T-helper 17 cell (primary cell): ENCODE measurements around the gene SLC2A3. TPM values are rescaled to one million over a fixed set of nuclear protein-coding genes. Genes with fewer than 3 reads are reported as not detected.
A peak's percentile ranks its signal among the peaks of the same experiment; 100 is the strongest.
"Not testable (repeated sequence)": the region's sequence is repeated elsewhere in the genome, so short reads cannot be mapped to it uniquely, and the experiment has no call there.

Experiments used
- ATAC-seq: fragments of 150-1000 bp; cut with Tn5 transposase; 2 replicates; pipeline ENCODE4 v1.10.0; 2021; ENCODE audit warnings: mild to moderate bottlenecking, moderate library complexity
- DNase-seq, 3 donors: peaks; one replicate each; pipeline versions ENCODE4 v3.0.0 to v3.0.0-alpha.2; 2020 to 2021
- H3K9me3 ChIP-seq: one replicate; pipeline ENCODE4 v1.7.0; 2013; ENCODE audit warnings: low read length, mild to moderate bottlenecking; ENCODE audit not compliant: control insufficient read depth, poor library complexity, severe bottlenecking
- H3K27ac Mint-ChIP-seq: one replicate; pipeline ENCODE4 v1.8.0; 2022; ENCODE audit warnings: mild to moderate bottlenecking, moderate library complexity, mixed read lengths
- H3K27me3 Mint-ChIP-seq: one replicate; pipeline ENCODE4 v1.8.0; 2022; ENCODE audit warnings: mixed read lengths
- H3K36me3 Mint-ChIP-seq: one replicate; pipeline ENCODE4 v1.8.0; 2022; ENCODE audit warnings: low read depth, mixed read lengths
- H3K4me1 Mint-ChIP-seq: one replicate; pipeline ENCODE4 v1.8.0; 2022; ENCODE audit warnings: mild to moderate bottlenecking, mixed read lengths
- H3K4me3 Mint-ChIP-seq: one replicate; pipeline ENCODE4 v1.8.0; 2022; ENCODE audit warnings: mild to moderate bottlenecking, moderate library complexity, mixed read lengths
- total RNA-seq, 4 donors: library from RNA in 2 of 4; stranded (reverse) in 2 of 4; gene quantifications; one replicate each; pipeline ENCODE4 v1.2.3 and lab custom pipeline; 2022 to 2026

SLC2A3 gene
- total RNA-seq (100 to 1,000 TPM; 689 to 766 TPM), total RNA-seq (lab: John Stamatoyannopoulos, UW) (416 to 2,998 reads per million in 2 donors)

- H3K36me3 Mint-ChIP-seq, result no peaks in the 10 kb centered on the region
- no peaks in the 10 kb centered on the region for H3K9me3 ChIP-seq
- H3K4me1 Mint-ChIP-seq, result peaks cover 13% of the 10 kb centered on the region
- no peak within 1 kb of the TSS for H3K27ac Mint-ChIP-seq
- DNase-seq (peak; percentile 53 to 75 (median 73)), ATAC-seq (peak; percentile 72)
- H3K4me3 Mint-ChIP-seq, result no peak within 1 kb of the TSS
- no peaks in the 10 kb centered on the region for H3K27me3 Mint-ChIP-seq
These were observed at the start of gene SLC2A3 for GRCh38 chr12:7935590-7936581. TSS of gene SLC2A3 (minus strand) at chr12:7936187. CDS start at chr12:7936034, 153 bp downstream.

DNA sequence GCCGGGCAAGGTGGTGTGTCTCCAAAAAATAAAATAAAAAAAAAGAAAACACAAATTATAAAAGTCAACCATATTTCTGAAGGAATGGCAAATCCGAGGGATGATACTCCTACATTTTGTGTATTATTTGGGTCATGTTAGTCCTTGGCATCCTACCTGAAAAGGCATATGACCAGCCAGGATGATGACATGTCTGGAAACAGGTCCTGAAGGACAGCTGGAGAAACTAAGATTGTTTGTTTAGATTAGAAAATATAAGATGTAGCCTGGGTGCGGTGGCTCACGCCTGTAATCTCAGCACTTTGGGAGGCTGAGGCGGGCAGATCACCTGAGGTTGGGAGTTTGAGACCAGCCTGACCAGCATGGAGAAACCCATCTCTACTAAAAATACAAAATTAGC is 48.9 kb upstream of the SLC2A3 start:
- Mint-ChIP-seq H3K4me3 (no peak overlapping the region), H3K4me1 (peaks cover 10% of the 10 kb centered on the region), H3K36me3 (no peaks in the 10 kb centered on the region), H3K27me3 (no peaks in the 10 kb centered on the region), H3K27ac (no peak overlapping the region)
- ATAC-seq (no peak), DNase-seq (no peak)
- no peaks in the 10 kb centered on the region for H3K9me3 ChIP-seq

- H3K27me3 Mint-ChIP-seq, H3K4me1 Mint-ChIP-seq, H3K27ac Mint-ChIP-seq, ATAC-seq, DNase-seq, H3K4me3 Mint-ChIP-seq, H3K9me3 ChIP-seq, H3K36me3 Mint-ChIP-seq: not testable (repeated sequence)
These were observed 47.5 kb upstream of the SLC2A3 start for GRCh38 chr12:7983460-7983859.

GRCh38 chr12:7983019-7983418 is 47.0 kb upstream of the SLC2A3 start:
- DNase-seq, H3K36me3 Mint-ChIP-seq, ATAC-seq, H3K27ac Mint-ChIP-seq, H3K4me3 Mint-ChIP-seq, H3K27me3 Mint-ChIP-seq, H3K9me3 ChIP-seq, H3K4me1 Mint-ChIP-seq: not testable (repeated sequence)

- DNase-seq, H3K4me3 Mint-ChIP-seq, H3K36me3 Mint-ChIP-seq, H3K9me3 ChIP-seq, ATAC-seq, H3K27me3 Mint-ChIP-seq, H3K4me1 Mint-ChIP-seq, H3K27ac Mint-ChIP-seq: not testable (repeated sequence)
These were observed 46.3 kb upstream of the SLC2A3 start for GRCh38 chr12:7982332-7982735.

DNA sequence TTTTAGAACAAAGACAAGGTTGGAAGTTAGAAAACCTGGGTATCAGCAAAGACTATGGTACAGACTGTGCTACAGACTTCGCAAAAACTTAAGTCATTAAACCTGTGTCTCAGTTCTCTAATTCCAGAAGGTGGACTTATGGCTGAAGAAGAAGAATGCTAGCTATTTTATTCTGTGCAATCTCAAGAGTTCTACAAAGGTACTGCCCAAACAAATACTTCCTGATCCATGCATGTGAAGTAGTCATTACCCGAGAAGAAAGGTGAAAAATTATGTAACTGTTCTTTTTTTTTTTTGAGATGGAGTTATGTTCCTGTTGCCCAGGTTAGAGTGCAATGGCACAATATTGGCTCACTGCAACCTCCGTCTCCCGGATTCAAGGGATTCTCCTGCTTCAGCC is 45.5 kb upstream of the SLC2A3 start:
- ATAC-seq, result no peak
- Mint-ChIP-seq H3K27ac (no peak overlapping the region), H3K4me3 (no peak overlapping the region), H3K4me1 (peaks cover 8% of the 10 kb centered on the region), H3K27me3 (no peaks in the 10 kb centered on the region), H3K36me3 (peaks cover 2% of the 10 kb centered on the region)
- no peaks in the 10 kb centered on the region for H3K9me3 ChIP-seq
- no peak for DNase-seq

- DNase-seq, H3K27me3 Mint-ChIP-seq, H3K4me3 Mint-ChIP-seq, H3K4me1 Mint-ChIP-seq, H3K36me3 Mint-ChIP-seq, H3K27ac Mint-ChIP-seq, H3K9me3 ChIP-seq: not testable (repeated sequence)
- ATAC-seq, result peak; percentile 65
These were observed 41.6 kb upstream of the SLC2A3 start for GRCh38 chr12:7977351-7978124.

DNA sequence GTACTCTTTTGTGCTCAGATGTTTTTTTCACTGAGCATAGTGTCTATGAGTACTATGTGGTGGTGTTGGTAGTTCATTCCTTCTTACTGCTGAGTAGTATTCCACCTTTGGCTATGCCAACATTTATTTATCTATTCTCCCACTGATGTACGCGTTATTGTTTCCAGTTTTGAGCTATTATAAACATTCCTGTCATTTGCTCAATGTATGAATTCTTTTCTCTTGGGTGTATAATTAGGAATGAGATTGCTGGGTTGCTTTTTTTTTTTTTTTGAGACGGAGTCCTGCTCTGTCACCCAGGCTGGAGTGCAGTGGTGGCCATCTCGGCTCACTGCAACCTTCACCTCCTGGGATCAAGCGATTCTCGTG is 37.5 kb upstream of the SLC2A3 start:
- H3K27me3 Mint-ChIP-seq, result no peaks in the 10 kb centered on the region
- peak overlapping the region; percentile 97 for H3K27ac Mint-ChIP-seq
- H3K9me3 ChIP-seq, result no peaks in the 10 kb centered on the region
- H3K4me1 Mint-ChIP-seq, result peaks cover 22% of the 10 kb centered on the region
- peak overlapping the region; percentile 53 for H3K4me3 Mint-ChIP-seq
- DNase-seq (no peak), ATAC-seq (no peak)
- peaks cover 5% of the 10 kb centered on the region for H3K36me3 Mint-ChIP-seq

DNA sequence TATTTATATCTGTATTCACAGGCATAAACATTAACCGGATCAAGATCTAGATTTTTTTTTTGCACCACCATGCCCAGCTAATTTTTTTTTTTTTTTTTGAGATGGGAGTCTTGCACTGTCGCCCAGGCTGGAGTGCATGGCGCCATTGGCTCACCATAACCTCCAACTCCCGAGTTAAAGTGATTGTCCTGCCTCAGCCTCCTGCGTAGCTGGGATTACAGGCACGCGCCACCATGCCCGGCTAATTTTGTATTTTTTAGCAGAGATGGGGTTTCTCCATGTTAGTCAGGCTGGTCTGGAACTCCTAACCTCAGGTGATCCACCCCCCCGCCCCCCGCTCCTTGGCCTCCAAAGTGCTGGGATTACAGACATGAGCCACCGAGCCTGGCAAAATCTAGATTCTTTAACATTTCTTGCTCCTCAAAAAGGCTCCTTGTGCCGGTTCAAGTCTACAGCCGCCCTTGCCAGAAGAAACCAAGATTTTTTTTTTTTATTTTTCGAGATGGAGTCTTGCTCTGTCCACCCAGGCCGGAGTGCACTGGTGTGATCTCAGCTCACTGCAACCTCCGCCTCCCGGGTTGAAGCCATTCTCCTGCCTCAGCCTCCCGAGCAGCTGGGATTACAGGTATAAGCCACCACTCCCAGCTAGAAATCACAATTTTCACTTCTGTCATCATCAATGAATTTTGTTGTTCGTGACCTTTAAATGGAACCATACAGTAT is 36.9 kb upstream of the SLC2A3 start:
- no peaks in the 10 kb centered on the region for H3K9me3 ChIP-seq
- Mint-ChIP-seq H3K36me3 (peaks cover 5% of the 10 kb centered on the region), H3K4me3 (peak overlapping the region; percentile 60), H3K27ac (peak overlapping the region; percentile 97), H3K4me1 (peaks cover 19% of the 10 kb centered on the region), H3K27me3 (no peaks in the 10 kb centered on the region)
- DNase-seq (no peak), ATAC-seq (no peak)

DNA sequence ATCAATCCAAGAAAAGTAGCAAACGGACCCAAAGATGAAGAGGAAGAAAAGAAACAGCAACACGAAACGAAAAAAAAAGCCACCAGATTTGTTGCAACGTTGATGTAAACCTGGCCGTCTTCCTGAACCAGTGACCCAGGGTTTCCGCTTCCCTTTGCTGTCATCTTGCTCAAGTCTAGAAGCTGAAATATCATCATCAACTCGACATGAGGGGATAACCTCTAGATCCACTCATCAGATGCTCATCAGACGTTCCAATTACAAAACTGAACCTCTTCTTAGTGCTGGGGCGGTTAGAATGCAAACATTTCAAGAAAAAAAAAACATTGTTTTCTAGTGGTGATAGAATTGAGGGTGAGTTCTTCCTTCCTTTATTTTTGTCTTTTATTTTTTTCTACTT is 36.3 kb upstream of the SLC2A3 start:
- H3K9me3 ChIP-seq, ATAC-seq, H3K27me3 Mint-ChIP-seq, DNase-seq, H3K36me3 Mint-ChIP-seq: not testable (repeated sequence)
- peak overlapping the region; percentile 60 for H3K4me3 Mint-ChIP-seq
- H3K27ac Mint-ChIP-seq, result peak overlapping the region; percentile 97
- H3K4me1 Mint-ChIP-seq, result peaks cover 19% of the 10 kb centered on the region

DNA sequence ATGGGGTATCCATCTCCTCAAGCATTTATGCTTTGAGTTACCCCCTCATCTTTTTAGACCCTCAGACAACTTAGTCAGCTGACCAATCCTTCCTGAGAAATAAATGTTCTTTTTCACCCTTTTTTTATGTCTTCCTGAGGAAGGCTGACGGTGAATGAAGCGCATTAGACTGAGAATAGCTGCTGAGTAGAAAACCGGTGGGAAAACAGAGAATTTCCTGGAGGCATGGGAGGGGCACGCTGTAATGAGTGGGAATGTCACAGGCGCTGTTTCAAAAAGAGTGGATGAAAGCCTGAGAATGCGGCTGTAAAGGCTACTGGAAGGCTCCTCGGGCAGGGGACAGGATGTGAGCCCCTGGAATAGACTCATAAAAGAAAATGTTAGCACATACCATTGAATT is 35.8 kb upstream of the SLC2A3 start:
- not testable (repeated sequence) for ATAC-seq, H3K9me3 ChIP-seq, H3K27me3 Mint-ChIP-seq, H3K36me3 Mint-ChIP-seq, DNase-seq
- Mint-ChIP-seq H3K4me1 (peaks cover 17% of the 10 kb centered on the region), H3K27ac (peak overlapping the region; percentile 97), H3K4me3 (peak overlapping the region; percentile 94)

- H3K27ac Mint-ChIP-seq, result peak overlapping the region; percentile 97
- peak overlapping the region; percentile 94 for H3K4me3 Mint-ChIP-seq
- peaks cover 16% of the 10 kb centered on the region for H3K4me1 Mint-ChIP-seq
- H3K27me3 Mint-ChIP-seq, result no peaks in the 10 kb centered on the region
- peak; percentile 70 to 76 (median 75) for DNase-seq
- peaks cover 3% of the 10 kb centered on the region for H3K36me3 Mint-ChIP-seq
- H3K9me3 ChIP-seq, result no peaks in the 10 kb centered on the region
- peak; percentile 89 for ATAC-seq
These were observed 34.7 kb upstream of the SLC2A3 start for GRCh38 chr12:7970475-7971252.
